Tibial nerve (tissue), 4 donors: ENCODE results near the gene PAQR6.

Experiments used
- EP300 ChIP-seq, 2 donors: sonication (generic); formaldehyde crosslinking; IDR thresholded peaks; one replicate each; pipeline ENCODE4 v1.6.1; 2017; ENCODE audit warnings: antibody characterized with exemption in 2 of 2, mild to moderate bottlenecking in 1 of 2
- POLR2A ChIP-seq, 2 donors: fragments of 450-650 bp; IDR thresholded peaks; one replicate each; pipeline ENCODE4 v1.6.1; 2017; ENCODE audit warnings: antibody characterized with exemption in 2 of 2, mild to moderate bottlenecking in 2 of 2, moderate library complexity in 2 of 2
- TF ChIP-seq, protein P1 (sequence below), 5 experiments: fragments of 200-600 bp in 3 of 5; fragments of 450-650 bp in 2 of 5; sonication (generic) in 3 of 5; IDR thresholded peaks; one replicate each; pipeline ENCODE4 v1.5.1; 2016 to 2019; ENCODE audit warnings: antibody characterized with exemption in 5 of 5, mild to moderate bottlenecking in 3 of 5, moderate library complexity in 2 of 5

DNA sequence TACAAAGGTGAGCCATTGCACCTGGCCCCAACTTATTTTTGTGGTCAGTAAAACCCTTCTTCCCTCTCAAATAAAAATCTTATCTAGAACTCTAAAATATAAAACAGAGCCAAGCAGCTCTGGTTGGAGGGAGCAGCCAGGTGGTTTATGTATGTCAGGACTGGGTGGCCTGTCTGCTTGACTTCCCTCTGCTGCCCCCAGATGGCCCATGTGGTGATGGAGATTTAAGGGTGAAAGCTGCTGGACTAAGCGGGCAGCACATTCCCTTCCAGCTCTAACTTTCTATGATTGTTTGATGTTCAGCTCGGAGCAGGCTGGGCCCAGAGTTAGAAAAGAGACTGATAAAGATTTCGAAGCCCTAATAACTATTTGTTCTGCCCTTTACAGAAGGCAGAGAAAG lies 11.9 kb upstream of the PAQR6 start:
- TF ChIP-seq, protein P1, sequence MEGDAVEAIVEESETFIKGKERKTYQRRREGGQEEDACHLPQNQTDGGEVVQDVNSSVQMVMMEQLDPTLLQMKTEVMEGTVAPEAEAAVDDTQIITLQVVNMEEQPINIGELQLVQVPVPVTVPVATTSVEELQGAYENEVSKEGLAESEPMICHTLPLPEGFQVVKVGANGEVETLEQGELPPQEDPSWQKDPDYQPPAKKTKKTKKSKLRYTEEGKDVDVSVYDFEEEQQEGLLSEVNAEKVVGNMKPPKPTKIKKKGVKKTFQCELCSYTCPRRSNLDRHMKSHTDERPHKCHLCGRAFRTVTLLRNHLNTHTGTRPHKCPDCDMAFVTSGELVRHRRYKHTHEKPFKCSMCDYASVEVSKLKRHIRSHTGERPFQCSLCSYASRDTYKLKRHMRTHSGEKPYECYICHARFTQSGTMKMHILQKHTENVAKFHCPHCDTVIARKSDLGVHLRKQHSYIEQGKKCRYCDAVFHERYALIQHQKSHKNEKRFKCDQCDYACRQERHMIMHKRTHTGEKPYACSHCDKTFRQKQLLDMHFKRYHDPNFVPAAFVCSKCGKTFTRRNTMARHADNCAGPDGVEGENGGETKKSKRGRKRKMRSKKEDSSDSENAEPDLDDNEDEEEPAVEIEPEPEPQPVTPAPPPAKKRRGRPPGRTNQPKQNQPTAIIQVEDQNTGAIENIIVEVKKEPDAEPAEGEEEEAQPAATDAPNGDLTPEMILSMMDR (IDR thresholded peaks at IDR 0.05), result no peak
- no peak for TF ChIP-seq POLR2A (IDR thresholded peaks at IDR 0.05)
- no peak for TF ChIP-seq EP300 (IDR thresholded peaks at IDR 0.05)
